ENCODE measurements around the gene DRAP1.

The DRAP1 gene

DNA sequence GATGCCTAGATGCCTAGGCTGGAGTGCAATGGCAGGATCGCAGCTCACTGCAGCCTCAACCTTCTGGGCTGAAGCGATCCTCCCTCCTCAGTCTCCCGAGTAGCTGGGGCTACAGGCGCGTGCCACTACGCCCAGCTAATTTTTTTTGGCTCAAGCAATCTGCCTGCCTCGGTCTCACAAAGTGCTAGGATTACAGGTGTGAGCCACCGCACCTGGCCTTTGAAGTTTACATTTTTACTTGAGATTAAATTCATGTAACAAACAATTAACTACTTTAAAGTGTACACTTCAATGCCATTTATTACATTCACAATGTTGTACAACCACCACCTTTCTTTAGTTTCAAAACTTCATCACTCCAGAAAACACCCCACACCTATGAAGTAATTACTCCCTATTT is 15.5 kb upstream of the DRAP1 start:
- no peak overlapping the region for H3K9ac ChIP-seq
- no peaks in the 10 kb centered on the region for H3K9me3 ChIP-seq
- no peak overlapping the region for H3K4me3 ChIP-seq
- H3K36me3 ChIP-seq: no peaks in the 10 kb centered on the region
- no peaks in the 10 kb centered on the region for H4K20me1 ChIP-seq
- H3K4me2 ChIP-seq: peak overlapping the region; percentile 72; the same call in 1 of the 2 replicates
- H3K27me3 ChIP-seq: peaks cover 36% of the 10 kb centered on the region
- no peak for TF ChIP-seq Cebpa-rat (IDR thresholded peaks at IDR 0.05)
- peaks cover 39% of the 10 kb centered on the region for H3K4me1 ChIP-seq
- H3K27ac ChIP-seq: no peak overlapping the region

DNA sequence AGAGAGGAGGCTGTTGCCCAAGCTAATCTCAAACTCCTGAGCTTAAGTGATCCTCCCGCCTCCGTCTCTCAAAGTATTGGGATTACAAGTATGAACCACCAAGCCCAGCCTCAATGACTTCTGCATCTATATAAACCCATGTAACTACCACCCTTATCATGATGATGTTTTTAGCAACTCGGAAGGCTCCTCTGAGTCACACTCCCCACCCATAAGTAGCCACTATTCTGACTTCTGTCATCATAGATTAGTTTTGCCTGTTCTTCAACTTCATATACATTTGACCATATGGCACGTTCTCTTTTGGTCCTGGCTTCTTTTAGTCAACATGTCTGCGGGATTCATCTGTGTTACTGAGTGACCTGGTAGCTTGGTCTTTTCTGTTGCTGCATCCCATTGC is 12.6 kb upstream of the DRAP1 start:
- H3K36me3 ChIP-seq: no peaks in the 10 kb centered on the region
- no peak overlapping the region for H3K4me2 ChIP-seq
- no peak for TF ChIP-seq Cebpa-rat (IDR thresholded peaks at IDR 0.05)
- H3K27ac ChIP-seq: no peak overlapping the region
- no peaks in the 10 kb centered on the region for H4K20me1 ChIP-seq
- peaks cover 7% of the 10 kb centered on the region for H3K27me3 ChIP-seq
- no peaks in the 10 kb centered on the region for H3K9me3 ChIP-seq
- peaks cover 33% of the 10 kb centered on the region for H3K4me1 ChIP-seq
- no peak overlapping the region for H3K9ac ChIP-seq
- H3K4me3 ChIP-seq: no peak overlapping the region

DNA sequence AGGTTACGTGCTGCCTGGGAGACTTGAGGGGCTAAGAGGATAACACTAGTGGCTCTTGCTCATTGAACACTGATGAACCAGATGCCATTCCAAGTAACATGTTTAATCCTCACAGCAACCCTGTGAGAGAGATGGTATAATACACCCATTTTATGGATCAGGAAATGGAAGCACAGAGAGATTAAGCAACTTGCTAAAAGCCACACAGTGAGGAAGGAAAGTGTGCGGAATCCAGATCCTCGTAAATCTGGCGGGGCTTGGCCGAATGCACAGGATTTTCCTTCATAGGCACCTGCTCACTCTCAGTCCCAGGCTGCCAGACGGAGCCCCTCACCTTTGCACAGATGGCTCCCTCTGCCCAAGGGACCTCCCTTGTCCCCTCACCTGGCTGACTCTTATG is 11.3 kb upstream of the DRAP1 start:
- Histone ChIP-seq H3K27me3 (no peaks in the 10 kb centered on the region), H3K27ac (no peak overlapping the region), H4K20me1 (no peaks in the 10 kb centered on the region)

DNA sequence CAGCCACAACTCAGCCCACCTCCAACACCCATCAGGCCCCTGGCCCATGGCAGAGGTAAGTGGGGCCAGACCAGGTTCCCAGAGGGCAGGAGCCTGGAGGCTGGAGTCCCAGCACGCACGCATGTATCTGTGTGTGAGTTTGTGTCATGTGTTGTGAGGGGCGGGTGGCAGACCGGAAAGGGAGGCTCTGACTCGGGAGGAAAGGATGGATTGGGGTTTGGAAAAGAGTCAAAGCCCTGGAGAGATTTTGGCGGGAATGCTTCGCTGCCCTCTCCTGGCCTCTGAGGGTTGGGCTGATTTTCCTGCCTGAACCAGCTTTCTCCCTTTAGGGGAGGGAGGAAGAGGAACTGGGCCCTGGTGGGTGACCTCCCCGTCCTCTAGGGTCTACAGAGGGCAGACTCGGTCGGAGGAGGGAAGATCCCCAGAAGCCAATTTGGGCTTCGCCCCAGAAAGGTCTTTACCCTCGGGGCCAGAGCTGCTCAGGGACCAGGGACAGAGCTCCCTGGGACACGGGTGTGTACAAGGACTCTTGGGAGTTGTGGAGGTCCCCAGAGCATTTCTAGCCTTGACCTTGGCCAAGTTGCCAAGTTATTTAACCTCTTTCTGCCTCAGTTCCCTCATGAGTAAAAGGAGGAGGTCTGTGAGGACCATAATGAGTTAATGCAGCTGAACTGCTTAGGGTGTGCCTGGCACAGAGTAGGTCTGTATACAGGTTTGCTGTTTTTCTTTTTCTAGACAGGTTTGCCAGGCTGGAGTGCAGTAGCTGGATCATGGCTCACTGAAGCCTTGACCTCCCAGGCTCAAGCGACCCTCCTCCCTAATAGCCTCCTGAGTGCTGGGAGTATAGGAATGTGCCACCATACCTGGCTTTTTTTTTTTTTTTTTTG is 7.3 kb upstream of the DRAP1 start:
- Histone ChIP-seq H3K9ac (no peak overlapping the region), H3K4me3 (no peak overlapping the region), H3K36me3 (no peaks in the 10 kb centered on the region), H3K9me3 (no peaks in the 10 kb centered on the region), H3K4me1 (peaks cover 62% of the 10 kb centered on the region), H3K27ac (0 out of 2 replicates have a peak overlapping the region, but pooled peaks have one; percentile 27), H3K4me2 (peak overlapping the region; percentile 66), H3K27me3 (no peaks in the 10 kb centered on the region), H4K20me1 (peaks cover 20% of the 10 kb centered on the region; the same call in 1 of the 2 replicates)
- no peak for TF ChIP-seq Cebpa-rat (IDR thresholded peaks at IDR 0.05)

More for the DNA sequence above, 11.3 kb upstream of the DRAP1 start:
- H3K9ac ChIP-seq: no peak overlapping the region
- no peaks in the 10 kb centered on the region for H3K9me3 ChIP-seq
- no peak overlapping the region for H3K4me3 ChIP-seq
- no peaks in the 10 kb centered on the region for H3K36me3 ChIP-seq
- peaks cover 40% of the 10 kb centered on the region for H3K4me1 ChIP-seq
- no peak for TF ChIP-seq Cebpa-rat (IDR thresholded peaks at IDR 0.05)
- H3K4me2 ChIP-seq: no peak overlapping the region

DNA sequence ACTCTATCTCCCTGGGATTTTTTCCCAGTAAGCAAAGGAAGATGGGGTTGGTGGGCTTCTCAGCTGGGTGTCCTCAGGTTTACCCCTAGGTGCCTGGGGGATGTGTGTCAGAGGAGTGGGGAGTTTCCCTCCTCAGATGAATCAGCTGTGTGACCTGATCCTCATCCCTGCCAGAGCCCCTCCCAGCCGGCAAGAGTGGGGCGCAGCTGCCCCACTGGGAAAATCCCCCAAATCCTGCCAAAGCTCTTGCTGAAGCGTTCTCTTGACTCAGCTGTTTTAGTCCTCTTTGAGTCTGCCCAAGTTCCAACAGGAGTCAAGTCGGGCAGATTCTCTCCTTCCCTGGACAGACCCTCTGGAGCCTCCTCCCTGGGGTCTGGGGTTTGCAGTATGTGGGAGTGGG is 6.4 kb upstream of the DRAP1 start:
- Histone ChIP-seq H3K9ac (no peak overlapping the region), H3K4me2 (no peak overlapping the region)
- no peak for TF ChIP-seq Cebpa-rat (IDR thresholded peaks at IDR 0.05)

DNA sequence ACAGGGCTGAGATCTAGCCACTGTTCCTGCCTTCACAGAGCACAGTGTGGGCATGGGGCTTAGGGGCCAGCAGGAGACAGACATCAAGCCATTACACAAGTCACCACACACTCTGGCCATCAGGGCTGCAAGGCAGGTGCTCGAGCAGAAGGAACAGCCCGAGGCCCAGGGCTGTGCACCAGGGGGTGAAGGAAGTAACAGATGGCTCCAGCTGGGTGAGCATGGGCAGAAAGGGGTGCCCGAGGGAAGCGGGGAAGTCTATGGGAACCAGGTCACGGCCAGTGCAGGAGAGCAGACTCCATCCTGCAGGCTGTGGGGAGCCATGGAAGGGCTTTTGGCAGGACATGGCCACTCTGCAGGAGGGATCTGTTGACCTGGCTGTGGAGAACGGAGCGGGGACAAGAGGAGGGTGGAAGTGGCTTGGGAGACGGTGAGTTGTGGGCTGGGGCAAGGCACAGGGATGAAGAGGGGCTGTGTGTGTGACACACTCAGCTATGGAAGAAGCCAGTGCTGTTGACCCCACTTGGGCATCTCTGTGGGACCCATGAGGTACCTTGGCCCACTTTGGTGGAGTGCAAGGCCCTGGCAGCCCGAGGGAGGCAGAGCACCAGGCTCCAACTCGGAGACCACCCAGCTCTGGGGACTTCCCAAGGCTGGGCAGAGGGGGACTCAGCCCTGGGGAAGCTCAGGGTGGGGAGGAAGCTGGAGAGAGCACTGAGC is 4.0 kb upstream of the DRAP1 start:
- peaks cover 67% of the 10 kb centered on the region for H3K4me1 ChIP-seq
- H3K4me2 ChIP-seq: peak overlapping the region; percentile 96
- H3K4me3 ChIP-seq: 0 out of 2 replicates have a peak overlapping the region, but pooled peaks have one; percentile 35

More for the DNA sequence above, 6.4 kb upstream of the DRAP1 start:
- H3K9me3 ChIP-seq: no peaks in the 10 kb centered on the region
- H3K36me3 ChIP-seq: peaks cover 6% of the 10 kb centered on the region; the same call in 1 of the 2 replicates
- H3K4me3 ChIP-seq: no peak overlapping the region
- H3K27me3 ChIP-seq: no peaks in the 10 kb centered on the region
- no peak overlapping the region for H3K27ac ChIP-seq
- peaks cover 71% of the 10 kb centered on the region for H3K4me1 ChIP-seq
- H4K20me1 ChIP-seq: peaks cover 29% of the 10 kb centered on the region; the same call in 1 of the 2 replicates

DNA sequence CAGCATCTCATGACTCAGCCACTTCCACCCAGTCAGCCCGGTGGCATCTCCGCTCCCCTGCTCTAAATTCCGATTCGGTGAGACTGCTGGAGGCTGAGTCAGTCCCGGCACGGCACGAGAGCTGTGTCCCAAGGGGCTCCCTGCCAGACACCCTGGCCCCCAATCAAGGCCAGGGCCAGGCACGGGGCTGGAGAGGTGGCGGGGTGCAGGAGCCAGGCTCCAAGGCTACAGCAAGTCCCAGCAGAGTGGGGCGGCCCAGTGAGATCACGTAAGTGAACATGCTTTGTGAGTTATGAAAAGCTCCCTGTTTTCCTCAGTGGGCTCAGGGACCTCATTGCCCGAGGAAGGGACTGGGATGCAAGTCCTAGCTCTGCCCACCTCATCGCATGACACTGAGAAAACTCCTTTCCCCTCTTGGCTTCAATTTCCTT is 3.4 kb upstream of the DRAP1 start:
- Histone ChIP-seq H3K4me3 (peak overlapping the region; percentile 35; the same call in 1 of the 2 replicates), H3K9ac (peak overlapping the region; percentile 42; the same call in 1 of the 2 replicates)

More for the DNA sequence above, 4.0 kb upstream of the DRAP1 start:
- peaks cover 34% of the 10 kb centered on the region; the same call in 1 of the 2 replicates for H4K20me1 ChIP-seq
- peak overlapping the region; percentile 42; the same call in 1 of the 2 replicates for H3K9ac ChIP-seq
- H3K36me3 ChIP-seq: peaks cover 6% of the 10 kb centered on the region; the same call in 1 of the 2 replicates
- H3K27me3 ChIP-seq: no peaks in the 10 kb centered on the region
- no peaks in the 10 kb centered on the region for H3K9me3 ChIP-seq
- no peak for TF ChIP-seq Cebpa-rat (IDR thresholded peaks at IDR 0.05)
- H3K27ac ChIP-seq: peak overlapping the region; percentile 16

DNA sequence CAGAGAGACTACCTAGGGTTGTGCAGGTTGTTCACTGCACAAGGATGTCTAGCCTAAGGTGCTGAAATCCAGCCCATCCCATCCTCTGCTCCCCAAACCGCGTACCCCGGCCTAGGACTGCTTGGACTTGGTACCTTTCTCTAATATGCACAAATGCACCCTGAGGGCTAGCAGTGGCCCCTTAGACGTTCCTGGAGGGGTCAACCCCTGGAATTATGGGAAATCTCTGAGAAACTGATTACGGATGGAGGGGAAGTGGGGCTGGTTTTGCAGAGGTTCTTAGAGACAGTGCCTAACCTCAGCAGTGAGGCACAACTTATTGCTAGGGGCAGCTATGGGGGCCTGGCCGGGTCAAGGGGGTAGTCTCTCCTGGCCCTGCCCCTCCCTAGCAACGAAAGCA is 2.8 kb upstream of the DRAP1 start:
- TF ChIP-seq Cebpa-rat (IDR thresholded peaks at IDR 0.05): no peak
- peaks cover 12% of the 10 kb centered on the region; the same call in 1 of the 2 replicates for H3K36me3 ChIP-seq
- H3K9ac ChIP-seq: 0 out of 2 replicates have a peak overlapping the region, but pooled peaks have one; percentile 42
- peaks cover 71% of the 10 kb centered on the region for H3K4me1 ChIP-seq
- H3K27ac ChIP-seq: 0 out of 2 replicates have a peak overlapping the region, but pooled peaks have one; percentile 16
- H3K9me3 ChIP-seq: no peaks in the 10 kb centered on the region
- H3K4me3 ChIP-seq: 0 out of 2 replicates have a peak overlapping the region, but pooled peaks have one; percentile 35
- peaks cover 37% of the 10 kb centered on the region; the same call in 1 of the 2 replicates for H4K20me1 ChIP-seq
- peak overlapping the region; percentile 96 for H3K4me2 ChIP-seq
- no peaks in the 10 kb centered on the region for H3K27me3 ChIP-seq

More for the DNA sequence above, 3.4 kb upstream of the DRAP1 start:
- Histone ChIP-seq H3K27ac (peak overlapping the region; percentile 16), H3K36me3 (peaks cover 7% of the 10 kb centered on the region; the same call in 1 of the 2 replicates), H4K20me1 (peaks cover 37% of the 10 kb centered on the region; the same call in 1 of the 2 replicates), H3K9me3 (no peaks in the 10 kb centered on the region), H3K27me3 (no peaks in the 10 kb centered on the region), H3K4me1 (peaks cover 72% of the 10 kb centered on the region), H3K4me2 (peak overlapping the region; percentile 96)
- no peak for TF ChIP-seq Cebpa-rat (IDR thresholded peaks at IDR 0.05)

DNA sequence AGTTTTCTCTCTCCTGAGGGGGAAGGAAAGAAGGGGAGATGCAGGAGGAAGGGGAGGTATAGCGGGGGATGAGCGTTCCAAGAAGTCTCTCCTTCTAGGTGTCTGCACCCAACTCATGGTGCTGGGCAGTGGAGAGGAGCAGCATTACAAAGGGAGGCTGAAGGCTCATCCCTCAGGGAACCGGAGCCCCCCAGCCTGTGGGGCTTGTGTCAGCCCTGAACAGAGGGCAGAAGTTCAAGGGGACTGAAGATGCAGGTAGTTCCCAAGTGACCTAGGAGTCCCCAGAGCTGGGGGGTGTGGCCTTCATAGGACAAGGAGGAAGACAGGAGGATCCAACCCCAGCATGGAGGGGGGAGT is 2.2 kb upstream of the DRAP1 start:
- no peaks in the 10 kb centered on the region for H3K9me3 ChIP-seq
- peak overlapping the region; percentile 96 for H3K4me2 ChIP-seq
- no peak overlapping the region for H3K27ac ChIP-seq
- no peaks in the 10 kb centered on the region for H3K27me3 ChIP-seq
- peak overlapping the region; percentile 96; the same call in 1 of the 2 replicates for H3K4me3 ChIP-seq
- H3K4me1 ChIP-seq: peaks cover 65% of the 10 kb centered on the region
- H3K9ac ChIP-seq: no peak overlapping the region
- H4K20me1 ChIP-seq: peaks cover 37% of the 10 kb centered on the region; the same call in 1 of the 2 replicates
- peaks cover 17% of the 10 kb centered on the region for H3K36me3 ChIP-seq
- no peak for TF ChIP-seq Cebpa-rat (IDR thresholded peaks at IDR 0.05)
